Activated CD8-positive, alpha-beta memory T cell treated with anti-CD3 and anti-CD28 coated beads for 24 hours (primary cell): ENCODE measurements around the gene PLD3.
"Not testable (repeated sequence)": the region's sequence is repeated elsewhere in the genome, so short reads cannot be mapped to it uniquely, and the experiment has no call there.

ENCODE experiments used
- DNase-seq: peaks from one replicate; pipeline ENCODE4 v3.0.0-alpha.2; 2020

PLD3 gene

DNA sequence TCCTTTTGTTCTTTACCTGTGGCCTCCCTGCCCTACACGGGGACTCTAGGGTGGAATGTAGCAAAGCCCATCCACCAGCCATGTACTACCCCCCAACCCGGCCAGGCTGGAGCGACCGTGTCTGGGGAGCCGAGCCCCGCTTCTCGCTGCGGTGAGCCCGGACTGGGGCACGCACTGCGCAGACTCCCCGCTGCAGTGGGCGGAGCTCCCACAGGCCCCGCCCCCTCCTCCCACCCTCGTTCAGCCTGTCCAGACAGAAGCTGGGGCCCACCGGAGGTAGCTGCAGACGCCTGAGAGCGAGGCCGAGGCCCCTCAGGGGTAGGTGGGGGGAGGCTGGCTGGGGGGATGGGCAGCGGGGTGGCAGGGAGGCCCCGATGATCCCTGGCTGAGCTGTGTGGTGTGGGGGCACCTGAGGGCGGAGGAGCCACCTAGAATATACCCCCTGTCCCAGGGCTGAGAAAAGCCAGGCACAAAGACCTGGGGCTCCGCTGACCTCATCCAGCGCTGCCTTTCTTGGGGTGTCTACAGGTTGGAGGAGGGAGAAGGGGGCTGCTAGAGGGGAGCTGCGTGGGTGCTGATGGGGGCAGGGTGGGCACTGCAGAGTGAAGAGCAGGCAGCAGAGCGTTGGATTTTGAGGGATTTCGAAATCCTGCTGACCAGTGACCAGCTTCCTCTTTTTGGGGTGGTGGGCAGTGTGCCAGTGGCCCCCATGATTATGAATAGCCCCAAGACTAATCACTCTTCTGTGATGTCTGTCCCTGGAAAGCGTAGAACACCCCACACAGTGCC, 17.3 kb downstream of the PLD3 start:
- DNase-seq = peak; percentile 85

DNA sequence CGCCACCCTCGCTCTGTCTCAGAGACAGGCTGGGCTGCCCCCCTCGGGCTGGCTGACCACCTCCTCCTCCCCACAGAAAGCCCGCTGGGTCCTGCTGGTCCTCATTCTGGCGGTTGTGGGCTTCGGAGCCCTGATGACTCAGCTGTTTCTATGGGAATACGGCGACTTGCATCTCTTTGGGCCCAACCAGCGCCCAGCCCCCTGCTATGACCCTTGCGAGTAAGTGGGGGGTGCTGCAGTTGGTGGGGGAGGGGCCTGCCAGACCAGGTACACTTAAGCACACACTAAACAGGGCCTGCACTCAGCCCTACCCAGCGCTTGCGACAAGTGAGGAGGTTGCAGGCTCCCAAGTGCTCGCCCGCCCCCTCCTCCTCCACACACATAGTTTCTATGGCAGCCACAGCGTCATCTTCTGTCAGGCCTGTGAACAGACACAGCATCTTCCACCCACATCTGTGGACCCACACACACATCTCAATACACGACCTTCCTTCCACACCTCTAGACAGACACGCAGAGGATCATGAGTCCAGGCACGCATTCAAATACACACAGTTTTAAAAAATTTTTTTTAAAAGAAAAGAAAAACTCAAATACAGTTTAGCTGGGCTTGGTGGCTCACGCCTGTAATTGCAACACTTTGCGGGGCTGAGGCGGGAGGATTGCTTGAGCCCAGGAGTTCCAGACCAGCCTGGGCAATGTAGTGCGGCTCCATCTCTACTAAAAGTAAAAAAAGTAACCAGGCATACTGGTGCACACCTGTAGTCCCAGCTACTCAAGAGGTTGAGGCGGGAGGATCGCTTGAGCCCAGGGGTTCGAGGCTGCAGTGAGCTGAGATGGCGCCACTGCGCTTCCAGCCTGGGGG, 18.4 kb downstream of the PLD3 start:
- DNase-seq = no peak

DNA sequence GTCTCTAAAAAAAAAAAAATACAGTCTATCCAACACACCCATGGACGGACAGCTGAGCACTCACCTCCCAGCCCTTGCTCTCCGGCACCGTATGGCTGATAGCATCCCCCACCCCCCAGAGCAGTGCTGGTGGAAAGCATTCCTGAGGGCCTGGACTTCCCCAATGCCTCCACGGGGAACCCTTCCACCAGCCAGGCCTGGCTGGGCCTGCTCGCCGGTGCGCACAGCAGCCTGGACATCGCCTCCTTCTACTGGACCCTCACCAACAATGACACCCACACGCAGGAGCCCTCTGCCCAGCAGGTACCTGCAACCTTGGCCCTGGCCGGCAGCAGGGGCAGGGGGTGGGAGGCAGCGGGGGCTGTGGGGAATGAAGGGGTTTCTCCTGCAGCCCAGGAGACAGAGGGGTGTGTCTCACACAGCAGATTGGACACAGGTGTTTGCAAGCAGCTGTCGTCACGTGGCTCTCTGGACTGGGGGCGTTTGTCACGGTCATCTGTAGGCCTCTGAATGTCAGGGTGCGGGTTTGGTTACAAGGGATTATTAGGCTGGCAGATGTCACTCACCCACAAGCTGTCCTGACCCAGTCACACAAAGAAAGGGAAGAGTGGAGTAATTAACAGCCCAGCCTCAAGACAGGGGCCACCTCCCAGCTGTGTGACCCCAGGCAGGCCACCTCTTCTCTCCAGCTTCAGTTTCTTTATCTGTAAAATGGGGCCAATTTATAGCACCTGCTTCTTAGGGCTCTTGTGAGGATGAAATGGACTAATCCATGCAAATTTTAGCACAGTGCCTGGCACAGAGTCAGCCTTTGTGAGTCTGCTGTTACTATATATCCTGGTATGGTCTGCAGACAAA, 19.3 kb downstream of the PLD3 start:
- no peak for DNase-seq

DNA sequence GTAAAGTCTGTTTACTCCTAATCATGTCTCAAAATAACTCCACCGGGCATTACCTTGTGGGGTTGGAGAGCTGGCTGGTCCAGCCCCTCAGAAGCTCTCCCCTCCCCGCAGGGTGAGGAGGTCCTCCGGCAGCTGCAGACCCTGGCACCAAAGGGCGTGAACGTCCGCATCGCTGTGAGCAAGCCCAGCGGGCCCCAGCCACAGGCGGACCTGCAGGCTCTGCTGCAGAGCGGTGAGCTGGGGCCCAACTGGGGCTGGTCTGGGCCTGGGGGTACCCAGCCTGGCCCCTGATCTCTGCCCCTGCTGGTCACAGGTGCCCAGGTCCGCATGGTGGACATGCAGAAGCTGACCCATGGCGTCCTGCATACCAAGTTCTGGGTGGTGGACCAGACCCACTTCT, 21.3 kb downstream of the PLD3 start:
- DNase-seq = no peak

DNA sequence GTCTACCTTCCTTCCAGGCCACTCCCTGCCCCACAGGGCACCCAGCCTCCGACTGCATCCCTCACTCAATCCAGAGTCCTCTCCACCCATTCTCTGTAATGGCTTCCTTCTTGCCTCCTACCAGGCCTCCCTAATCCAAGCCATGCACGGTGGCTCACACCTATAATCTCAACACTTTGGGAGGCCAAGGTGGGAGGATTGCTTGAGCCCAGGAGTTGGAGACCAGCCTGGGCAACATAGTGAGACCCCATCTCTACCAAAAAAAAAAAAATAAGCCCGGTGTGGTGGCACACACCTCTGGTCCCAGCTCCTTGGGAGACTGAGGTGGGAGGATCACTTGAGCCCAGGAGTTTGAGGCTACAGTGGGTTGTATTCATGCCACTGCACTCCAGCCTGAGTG, 21.8 kb downstream of the PLD3 start:
- not testable (repeated sequence) for DNase-seq

DNA sequence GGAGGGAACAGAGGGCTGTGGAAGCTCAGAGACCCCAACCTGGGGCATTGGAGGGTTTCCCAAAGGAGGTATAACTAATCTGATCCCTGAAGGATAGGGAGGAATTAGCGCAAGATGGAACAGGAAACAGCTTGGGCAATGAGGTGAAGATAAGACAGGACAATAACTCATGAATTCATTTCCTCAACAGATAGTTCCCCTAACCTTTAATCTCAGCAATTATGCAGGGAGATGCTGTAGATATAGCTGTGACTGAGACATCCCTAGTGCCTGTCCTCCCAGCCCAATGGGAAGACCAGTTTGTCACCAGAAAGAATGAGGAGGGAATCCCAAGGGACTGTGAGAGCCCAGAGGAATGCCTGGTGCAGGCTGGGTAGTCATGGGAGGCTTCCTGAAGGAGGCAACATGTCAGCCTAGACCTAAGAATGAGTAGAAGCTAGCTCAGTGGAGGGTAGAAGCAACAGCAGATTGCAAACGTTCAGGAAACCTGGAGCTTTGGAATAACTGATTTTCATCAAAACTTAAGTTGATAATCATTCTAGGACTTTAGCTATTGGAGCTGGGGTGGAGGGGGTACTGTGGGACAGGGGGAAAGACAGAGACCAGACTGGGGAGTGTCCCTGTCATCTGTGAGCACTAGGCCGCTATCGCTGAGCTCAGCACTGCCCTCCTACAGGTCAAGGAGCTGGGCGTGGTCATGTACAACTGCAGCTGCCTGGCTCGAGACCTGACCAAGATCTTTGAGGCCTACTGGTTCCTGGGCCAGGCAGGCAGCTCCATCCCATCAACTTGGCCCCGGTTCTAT, 22.7 kb downstream of the PLD3 start:
- DNase-seq = no peak

DNA sequence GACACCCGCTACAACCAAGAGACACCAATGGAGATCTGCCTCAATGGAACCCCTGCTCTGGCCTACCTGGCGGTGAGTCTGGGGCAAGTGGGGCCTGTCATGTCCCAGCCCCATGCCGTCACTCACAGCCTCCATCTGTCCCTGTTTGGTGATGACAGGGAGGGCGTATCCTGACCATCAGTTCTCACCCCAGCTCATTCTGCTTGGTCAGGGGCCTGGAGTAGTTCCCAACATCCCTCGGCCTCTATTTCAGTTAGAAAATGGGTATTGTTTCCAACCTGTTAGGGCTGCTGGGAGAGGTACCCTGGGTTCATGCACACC, 23.3 kb downstream of the PLD3 start:
- DNase-seq = no peak

DNA sequence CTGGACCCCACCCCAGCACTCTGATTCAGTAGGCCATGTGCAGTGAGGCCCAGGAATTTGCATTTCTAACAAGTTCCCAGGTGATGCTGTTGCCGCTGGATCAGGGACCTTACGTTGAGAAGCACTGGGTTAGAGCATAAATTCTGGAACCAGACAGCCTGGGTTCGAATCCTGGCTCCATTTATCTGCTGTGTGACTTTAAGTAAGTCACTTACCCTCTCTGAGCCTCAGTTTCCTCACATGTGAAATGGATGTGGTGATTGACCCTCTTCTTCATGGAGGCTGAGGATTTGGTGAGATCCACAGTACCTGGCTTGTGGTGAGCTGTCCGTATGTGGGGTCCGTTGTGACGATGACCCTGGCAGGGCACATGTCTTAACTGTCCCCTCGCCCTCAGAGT, 25.6 kb downstream of the PLD3 start:
- DNase-seq = no peak

DNA sequence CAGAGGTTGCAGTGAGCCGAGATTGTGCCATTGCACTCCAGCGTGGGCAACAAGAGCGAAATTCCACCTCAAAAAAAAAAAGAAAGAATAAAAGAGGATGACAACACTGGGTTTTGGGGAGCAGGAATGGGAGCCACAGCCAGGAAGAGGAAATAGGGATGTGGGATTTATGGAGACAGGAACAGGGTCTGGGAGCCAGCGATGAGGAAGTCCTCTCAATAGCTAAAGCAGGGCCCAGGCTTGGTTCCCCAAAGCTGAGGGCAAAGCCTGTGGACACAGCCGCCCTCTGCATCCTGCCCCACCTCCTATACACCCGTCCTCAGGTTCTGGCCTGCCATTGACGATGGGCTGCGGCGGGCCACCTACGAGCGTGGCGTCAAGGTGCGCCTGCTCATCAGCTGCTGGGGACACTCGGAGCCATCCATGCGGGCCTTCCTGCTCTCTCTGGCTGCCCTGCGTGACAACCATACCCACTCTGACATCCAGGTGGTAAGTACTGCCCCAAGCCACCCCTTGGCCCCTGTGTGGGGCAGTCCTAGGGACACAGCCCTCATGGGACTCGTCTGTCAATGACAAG, 27.9 kb downstream of the PLD3 start:
- DNase-seq = no peak

DNA sequence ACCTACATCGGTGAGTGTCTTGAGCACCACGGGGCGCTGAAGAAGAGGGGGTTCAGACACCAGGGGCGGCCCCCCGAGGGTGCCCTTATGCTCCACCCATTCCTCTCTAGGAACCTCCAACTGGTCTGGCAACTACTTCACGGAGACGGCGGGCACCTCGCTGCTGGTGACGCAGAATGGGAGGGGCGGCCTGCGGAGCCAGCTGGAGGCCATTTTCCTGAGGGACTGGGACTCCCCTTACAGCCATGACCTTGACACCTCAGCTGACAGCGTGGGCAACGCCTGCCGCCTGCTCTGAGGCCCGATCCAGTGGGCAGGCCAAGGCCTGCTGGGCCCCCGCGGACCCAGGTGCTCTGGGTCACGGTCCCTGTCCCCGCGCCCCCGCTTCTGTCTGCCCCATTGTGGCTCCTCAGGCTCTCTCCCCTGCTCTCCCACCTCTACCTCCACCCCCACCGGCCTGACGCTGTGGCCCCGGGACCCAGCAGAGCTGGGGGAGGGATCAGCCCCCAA, 29.4 kb downstream of the PLD3 start:
- DNase-seq = no peak

DNA sequence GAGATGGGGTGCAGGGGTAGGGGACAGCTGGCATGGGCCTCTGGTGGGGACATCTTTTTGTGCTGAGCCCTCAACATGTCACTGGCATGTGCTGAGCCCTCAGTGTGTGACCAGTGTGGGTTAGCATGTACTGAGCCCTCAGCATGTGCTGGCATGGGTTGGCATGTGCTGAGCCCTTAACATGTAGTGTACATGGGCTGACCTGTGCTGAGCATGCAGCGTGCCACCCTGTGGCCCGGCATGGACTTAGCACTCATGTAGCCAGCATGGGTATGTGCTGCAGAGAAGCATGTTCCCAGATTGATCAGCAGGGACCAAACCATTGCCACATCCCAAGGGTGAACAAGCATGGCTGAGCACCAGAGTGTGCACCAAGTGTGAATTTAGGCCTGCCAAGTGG, 30.0 kb downstream of the PLD3 start:
- no peak for DNase-seq

DNA sequence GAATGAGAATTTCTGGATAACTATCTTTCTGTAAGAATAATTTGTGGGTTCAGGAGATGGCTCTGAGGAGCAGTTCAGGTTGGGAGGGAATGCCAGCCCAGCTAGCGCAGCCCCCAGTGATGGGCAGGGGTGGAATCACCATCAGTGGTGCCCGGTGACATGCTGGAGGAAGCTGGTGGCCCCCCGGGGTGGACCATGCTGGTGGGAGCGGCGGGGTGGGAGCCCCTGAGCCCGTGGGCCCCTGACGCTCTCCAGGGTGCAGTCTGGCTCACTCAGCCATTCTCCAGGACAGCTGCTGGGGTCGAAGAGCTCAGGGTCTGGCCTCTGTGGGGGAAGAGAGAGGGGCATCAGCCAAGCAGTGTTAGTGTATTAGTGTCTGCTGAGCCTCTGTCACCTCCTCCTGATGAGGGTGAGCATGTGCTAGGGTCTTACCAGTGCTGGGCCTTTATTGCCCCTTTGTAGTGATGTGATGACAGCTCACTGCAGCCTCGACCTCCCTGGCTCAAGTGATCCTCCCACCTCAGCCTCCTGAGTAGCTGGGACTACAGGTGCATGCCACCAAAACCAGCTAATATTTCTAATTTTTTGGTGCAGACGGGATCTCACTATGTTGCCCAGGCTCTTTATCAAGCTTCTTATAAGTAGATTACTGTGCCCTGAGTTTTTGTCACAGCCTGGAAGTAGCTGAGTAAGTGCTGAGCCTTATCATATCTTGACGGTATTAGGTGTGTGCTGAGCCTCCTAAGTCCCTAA, 31.1 kb downstream of the PLD3 start:
- DNase-seq = no peak

DNA sequence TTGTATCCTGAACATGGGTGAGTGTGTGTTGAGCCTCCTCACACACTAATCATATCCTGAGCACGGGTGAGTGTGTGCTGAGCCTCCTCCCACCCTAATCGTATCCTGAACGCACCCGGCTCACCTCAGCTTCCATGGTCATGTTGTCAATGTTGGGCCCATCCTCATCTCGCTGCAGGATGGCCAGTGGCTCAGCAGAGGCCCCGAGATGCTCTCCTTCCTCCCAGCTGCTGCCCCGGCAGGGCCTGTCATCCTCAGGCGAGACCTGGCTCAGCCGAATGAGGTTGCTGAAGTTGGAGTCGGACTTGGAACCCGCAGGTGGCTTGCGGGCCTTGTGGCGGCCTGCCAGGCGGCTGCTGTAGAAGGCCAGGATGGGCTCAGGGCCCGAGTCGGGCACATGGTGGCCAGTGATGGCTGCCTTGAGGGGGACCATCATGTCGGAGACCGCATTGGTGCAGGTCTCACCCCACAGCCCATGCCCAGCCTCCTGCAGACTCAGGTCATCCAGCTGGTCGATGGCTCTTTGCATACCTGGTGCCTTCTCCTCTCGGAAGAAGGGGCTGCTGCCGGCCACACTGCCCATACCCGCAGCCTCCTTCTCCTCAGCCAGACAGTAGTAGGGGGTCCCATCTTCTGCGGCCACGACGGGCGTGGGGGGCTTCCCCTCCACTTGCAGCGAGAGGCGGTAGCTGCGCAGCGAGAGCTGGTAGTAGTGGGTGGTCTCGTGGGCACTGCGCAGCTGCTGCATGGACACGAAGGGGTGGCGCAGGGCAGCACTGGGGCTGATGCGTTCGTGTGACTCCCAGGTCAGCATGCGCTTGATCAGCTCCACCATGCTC, 31.9 kb downstream of the PLD3 start:
- no peak for DNase-seq

DNA sequence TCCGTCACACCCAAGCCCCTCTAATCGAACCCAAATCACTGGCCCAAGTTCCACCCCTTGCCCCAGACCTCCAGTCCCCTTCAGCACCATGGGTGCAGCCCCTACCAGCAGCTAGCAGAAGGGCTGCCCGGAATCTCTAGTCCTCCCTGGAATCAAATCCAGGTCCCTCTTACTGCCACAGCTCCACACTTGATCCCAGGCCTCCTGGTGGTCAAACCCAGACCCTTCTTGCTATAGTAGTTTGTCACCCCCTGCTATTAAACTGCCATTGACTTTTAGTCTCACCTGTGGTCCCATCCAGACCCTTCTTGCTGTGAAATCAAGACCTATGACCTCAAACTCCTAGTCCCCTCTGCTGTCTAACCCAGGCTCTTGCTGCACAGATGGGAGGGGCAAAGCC, 32.8 kb downstream of the PLD3 start:
- no peak for DNase-seq

DNA sequence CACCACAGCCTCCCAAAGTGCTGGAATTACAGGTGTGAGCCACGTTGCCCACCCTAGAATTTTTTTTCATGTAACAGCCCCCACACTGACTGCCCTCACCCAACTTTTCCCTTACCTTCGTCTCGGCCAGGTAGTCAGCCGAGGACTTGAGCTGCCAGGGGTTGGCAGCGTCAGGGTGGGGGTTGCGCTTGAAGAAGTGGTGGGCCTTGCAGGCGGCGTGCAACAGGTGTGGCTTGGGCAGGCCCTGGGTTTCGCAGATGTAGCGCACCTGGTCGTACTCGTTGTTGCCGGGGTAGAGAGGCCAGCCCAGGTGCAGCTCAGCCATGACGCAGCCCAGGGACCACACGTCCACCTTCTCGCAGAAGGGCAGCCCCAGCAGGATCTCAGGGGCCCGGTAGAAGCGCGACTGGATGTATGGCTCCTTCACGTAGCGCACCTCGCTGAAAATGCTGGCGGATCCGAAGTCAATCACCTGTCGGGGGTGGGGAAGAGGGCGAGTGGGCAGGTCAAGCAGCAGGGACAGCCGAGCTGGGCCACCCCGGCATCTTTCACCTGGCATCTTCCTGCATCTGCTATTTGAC, 35.3 kb downstream of the PLD3 start:
- DNase-seq = no peak

DNA sequence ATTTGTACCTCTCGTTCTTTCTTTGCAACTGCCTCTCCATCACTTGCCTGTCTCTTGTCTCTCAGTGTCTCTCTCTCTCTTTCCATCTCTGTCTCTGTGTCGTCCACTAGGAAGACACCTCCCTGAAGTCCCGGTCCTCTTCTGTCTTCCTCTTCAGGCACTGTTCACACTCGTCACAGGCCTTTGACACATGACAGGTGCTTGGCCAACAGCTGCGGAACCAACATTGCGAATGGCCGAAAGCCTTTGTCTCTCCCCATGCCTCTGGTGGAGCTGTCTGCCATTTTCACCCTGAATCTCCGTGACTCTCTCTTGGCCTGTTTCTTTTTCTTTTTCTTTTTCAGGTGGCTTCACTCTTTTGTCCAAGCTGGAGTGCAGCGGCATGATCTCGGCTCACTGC, 38.7 kb downstream of the PLD3 start:
- no peak for DNase-seq

DNA sequence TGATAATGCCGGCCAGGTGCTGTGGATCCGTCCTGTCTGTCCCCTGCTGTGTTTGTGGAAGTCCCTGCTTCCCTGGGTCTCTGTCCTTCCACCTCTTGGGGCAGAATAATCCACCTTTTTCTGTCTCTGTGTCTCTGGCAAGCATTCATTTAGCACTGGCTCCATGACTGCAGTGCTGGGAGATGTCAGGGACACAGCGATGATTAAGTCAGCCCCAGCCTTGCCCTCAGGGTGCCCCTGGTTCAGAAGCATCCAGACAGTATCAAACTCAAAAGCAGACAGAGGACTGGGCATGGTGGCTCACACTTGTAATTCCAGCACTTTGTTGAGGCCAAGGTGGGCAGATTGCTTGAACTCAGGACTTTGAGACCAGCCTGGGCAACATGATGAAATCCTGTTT, 40.0 kb downstream of the PLD3 start:
- DNase-seq = no peak

DNA sequence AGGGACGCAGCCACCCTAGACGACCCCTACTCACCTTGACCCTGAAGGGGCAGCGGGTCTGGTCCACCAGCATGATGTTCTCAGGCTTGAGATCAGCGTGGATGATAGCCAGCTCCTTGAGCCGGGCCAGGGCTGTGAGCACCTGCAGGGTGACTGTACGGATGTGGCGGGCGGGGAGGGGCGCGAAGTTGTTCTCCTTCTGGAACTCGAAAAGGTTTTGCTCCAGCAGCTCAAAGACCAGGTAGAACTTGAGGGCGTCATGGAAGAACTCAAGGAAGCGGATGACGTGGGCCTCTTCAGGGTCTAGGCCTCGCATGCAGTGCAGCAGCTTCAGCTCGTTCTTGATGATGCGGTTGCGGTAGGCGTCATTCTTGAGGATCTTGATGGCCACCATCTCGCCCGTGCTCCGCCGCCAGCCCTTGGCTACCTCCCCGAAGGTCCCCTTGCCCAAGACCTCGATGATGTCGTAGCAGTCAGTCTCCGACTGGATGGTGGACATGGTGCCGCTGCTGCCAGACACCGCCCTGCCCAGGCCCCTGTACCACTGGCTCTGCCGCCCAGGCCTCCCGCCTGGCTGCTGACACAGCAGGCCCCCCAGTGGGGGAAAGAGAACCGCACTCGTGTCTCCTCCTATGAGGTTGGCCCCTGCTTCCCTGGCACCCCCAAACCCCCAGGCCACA, 41.0 kb downstream of the PLD3 start:
- DNase-seq = no peak

DNA sequence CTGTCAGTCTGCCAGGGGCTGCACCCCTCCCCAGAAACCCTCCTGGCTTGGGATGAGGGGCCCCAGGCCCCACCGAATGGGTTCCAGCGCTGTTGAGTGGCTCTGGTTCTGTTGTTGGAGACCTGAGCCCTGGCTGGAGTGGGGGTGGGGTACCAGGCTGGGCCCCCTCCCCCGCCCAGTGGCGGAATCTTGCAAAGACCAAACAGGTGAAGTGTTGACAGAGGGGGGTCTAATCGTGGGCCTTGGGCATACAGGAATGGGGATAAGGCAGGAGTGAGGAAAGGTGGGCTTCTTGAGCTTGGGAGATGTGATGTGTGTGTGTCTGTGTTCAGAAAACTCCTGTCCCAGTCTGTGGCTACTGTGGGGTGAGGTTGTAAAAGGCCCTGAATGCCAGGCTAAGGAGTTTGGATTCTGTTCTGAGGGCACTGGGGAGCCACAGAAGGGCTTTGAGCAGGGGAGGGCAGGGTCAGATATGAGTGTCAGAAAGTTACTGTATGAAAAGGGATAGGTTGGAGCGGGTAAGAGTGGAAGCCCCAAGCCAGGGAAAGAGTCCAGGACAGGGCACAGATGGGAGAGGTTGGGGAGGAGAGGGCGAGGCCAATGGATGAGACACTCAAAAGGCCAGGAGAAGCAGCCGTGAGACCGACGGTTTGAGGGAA, 41.7 kb downstream of the PLD3 start, which contains the start of gene HIPK4:
TSS of gene HIPK4 (minus strand) at position 98 of the 659 bp plus-strand sequence. CDS start 279 bp downstream, outside the sequence.
- no peak for DNase-seq
